ENCODE results near the gene TJAP1. TPM values are rescaled to one million over a fixed set of nuclear protein-coding genes. Genes with fewer than 3 reads are reported as not detected.

The TJAP1 gene
- total RNA-seq, 2 experiments from 2014 or later = 23.6 to 24.4 TPM

GRCh38 chr6:43540507-43540906, 63.1 kb downstream of the TJAP1 start:
- ChIA-PET POLR2A (no interaction called here), CTCF (no interaction called here)
- Histone ChIP-seq H3K36me3 (ENCODE audit: insufficient read depth, low read length) (peaks cover 50% of the 10 kb centered on the region), H3K4me1 (ENCODE audit: insufficient read depth, low read length) (no peaks in the 10 kb centered on the region), H3K27ac (ENCODE audit: low read depth in 1 of 2, low read length in 2 of 2) (no peak overlapping the region), H3K27me3 (ENCODE audit: control insufficient read depth in 1 of 2, insufficient read depth in 2 of 2, low read length in 2 of 2) (no peaks in the 10 kb centered on the region), H3K9me3 (ENCODE audit: control insufficient read depth in 1 of 2, insufficient read depth in 1 of 2, low read length in 2 of 2) (no peaks in the 10 kb centered on the region), H3K4me3 (ENCODE audit: low read length) (no peak overlapping the region)
- DNase-seq (no peak), ATAC-seq (ENCODE audit: poor library complexity) (no peak)
- intact Hi-C loops (cut with DNase I, micrococcal nuclease) = no loop called here
- no peaks in the 10 kb centered on the region for H3K27me3 Mint-ChIP-seq
- no peak overlapping the region for H3K27ac Mint-ChIP-seq
- H3K4me1 Mint-ChIP-seq (ENCODE audit: low read depth) = no peaks in the 10 kb centered on the region
- H3K9me3 Mint-ChIP-seq = no peaks in the 10 kb centered on the region
- H3K36me3 Mint-ChIP-seq (ENCODE audit: low read depth) = peaks cover 68% of the 10 kb centered on the region
- H3K4me3 Mint-ChIP-seq = no peak overlapping the region
- TF ChIP-seq CTCF (IDR thresholded peaks at IDR 0.05) = no peak

GRCh38 chr6:43541774-43542471, 64.6 kb downstream of the TJAP1 start:
- Mint-ChIP-seq H3K4me3 (no peak overlapping the region), H3K4me1 (ENCODE audit: low read depth) (no peaks in the 10 kb centered on the region), H3K27me3 (no peaks in the 10 kb centered on the region), H3K36me3 (ENCODE audit: low read depth) (peaks cover 76% of the 10 kb centered on the region), H3K27ac (no peak overlapping the region), H3K9me3 (no peaks in the 10 kb centered on the region)
- no peaks in the 10 kb centered on the region for H3K9me3 ChIP-seq (ENCODE audit: control insufficient read depth in 1 of 2, insufficient read depth in 1 of 2, low read length in 2 of 2)
- H3K36me3 ChIP-seq (ENCODE audit: insufficient read depth, low read length) = peaks cover 65% of the 10 kb centered on the region
- H3K4me3 ChIP-seq (ENCODE audit: low read length) = no peak overlapping the region
- ChIA-PET POLR2A (no interaction called here), CTCF (no interaction called here)
- H3K4me1 ChIP-seq (ENCODE audit: insufficient read depth, low read length) = no peaks in the 10 kb centered on the region
- H3K27me3 ChIP-seq (ENCODE audit: control insufficient read depth in 1 of 2, insufficient read depth in 2 of 2, low read length in 2 of 2) = no peaks in the 10 kb centered on the region
- ATAC-seq (ENCODE audit: poor library complexity) (no peak), DNase-seq (no peak)
- H3K27ac ChIP-seq (ENCODE audit: low read depth in 1 of 2, low read length in 2 of 2) = no peak overlapping the region
- intact Hi-C loops (cut with DNase I, micrococcal nuclease) = no loop called here
- TF ChIP-seq CTCF (IDR thresholded peaks at IDR 0.05) = no peak

GRCh38 chr6:43544461-43544860, 67.1 kb downstream of the TJAP1 start:
- H3K4me1 Mint-ChIP-seq (ENCODE audit: low read depth) = no peaks in the 10 kb centered on the region
- peaks cover 83% of the 10 kb centered on the region for H3K36me3 Mint-ChIP-seq (ENCODE audit: low read depth)
- no peaks in the 10 kb centered on the region for H3K9me3 Mint-ChIP-seq
- no peak for ATAC-seq (ENCODE audit: poor library complexity)
- POLR2A ChIA-PET = interaction anchor here (0.6 kb wide), 1 partner anchor 82 kb away, joined by 3 read pairs; no protein-coding TSS in a partner anchor
- H3K27me3 ChIP-seq (ENCODE audit: control insufficient read depth in 1 of 2, insufficient read depth in 2 of 2, low read length in 2 of 2) = no peaks in the 10 kb centered on the region
- CTCF ChIA-PET = no interaction called here
- H3K4me1 ChIP-seq (ENCODE audit: insufficient read depth, low read length) = no peaks in the 10 kb centered on the region
- intact Hi-C loops (cut with DNase I, micrococcal nuclease) = no loop called here
- peak in 1 of 14 experiments; percentile 34 for DNase-seq
- no peak overlapping the region for H3K4me3 ChIP-seq (ENCODE audit: low read length)
- TF ChIP-seq CTCF (IDR thresholded peaks at IDR 0.05) = no peak
- H3K36me3 ChIP-seq (ENCODE audit: insufficient read depth, low read length) = peaks cover 77% of the 10 kb centered on the region
- H3K4me3 Mint-ChIP-seq = no peak overlapping the region
- H3K27ac Mint-ChIP-seq = no peak overlapping the region
- no peaks in the 10 kb centered on the region for H3K9me3 ChIP-seq (ENCODE audit: control insufficient read depth in 1 of 2, insufficient read depth in 1 of 2, low read length in 2 of 2)
- H3K27me3 Mint-ChIP-seq = no peaks in the 10 kb centered on the region
- no peak overlapping the region for H3K27ac ChIP-seq (ENCODE audit: low read depth in 1 of 2, low read length in 2 of 2)

Measured in CD4-positive, alpha-beta T cell (primary cell).